ENCODE data around the gene AGMAT. TPM values are rescaled to one million over a fixed set of nuclear protein-coding genes. Genes with fewer than 3 reads are reported as not detected.
A peak's percentile ranks its signal among the peaks of the same experiment; 100 is the strongest.

AGMAT gene
- total and polyA plus RNA-seq, 2 experiments from 2014 or later, result 0.75 to 2.2 TPM

DNA sequence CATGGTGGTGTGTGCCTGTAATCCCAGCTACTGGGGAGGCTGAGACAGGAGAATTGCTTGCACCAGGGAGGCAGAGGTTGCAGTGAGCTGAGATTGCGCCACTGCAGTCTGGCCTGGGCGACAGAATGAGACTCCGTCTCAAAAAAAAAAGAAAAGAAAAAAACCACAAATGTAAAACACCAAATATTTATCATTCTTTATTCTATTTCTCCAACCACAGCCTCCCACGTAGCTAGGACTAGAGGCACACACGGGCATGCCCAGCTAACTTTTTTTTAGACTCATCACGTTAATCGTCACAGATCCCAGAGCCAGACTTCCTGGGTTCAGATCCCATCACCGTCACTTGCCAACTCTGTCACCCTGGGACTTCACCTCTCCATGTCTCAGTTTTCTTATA, 44.7 kb downstream of the AGMAT start:
- Histone ChIP-seq H3K4me3 (no peak overlapping the region), H3K9ac (no peak overlapping the region), H4K20me1 (ENCODE audit: insufficient read depth) (no peaks in the 10 kb centered on the region), H3K9me2 (ENCODE audit: insufficient read depth) (no peaks in the 10 kb centered on the region), H3K9me3 (ENCODE audit: low read depth) (no peaks in the 10 kb centered on the region), H3K4me2 (ENCODE audit: unreplicated experiment) (no peak overlapping the region), H3K36me3 (ENCODE audit: low read depth) (peaks cover 29% of the 10 kb centered on the region), H3K4me1 (ENCODE audit: insufficient read depth) (peaks cover 24% of the 10 kb centered on the region), H3K27ac (peak overlapping the region; percentile 39), H3F3A (ENCODE audit: insufficient read depth) (peaks cover 25% of the 10 kb centered on the region), H3K79me2 (ENCODE audit: insufficient read depth) (no peaks in the 10 kb centered on the region), H3K27me3 (replicated peaks; ENCODE audit: insufficient read depth) (no peaks in the 10 kb centered on the region), H2AFZ (no peak overlapping the region)
- WGBS, 2 experiments (ENCODE audit: low coverage in 1 of 2, low lambda C conversion rate in 2 of 2, missing lambda C conversion rate in 2 of 2), result 61 to 67% methylated on average over 8 of the region's 8 CpGs
- in situ Hi-C loops (cut with MboI), result no loop called here
- TF ChIP-seq EZH2 (IDR thresholded peaks at IDR 0.05; ENCODE audit: insufficient read depth, poor library complexity, severe bottlenecking) (no peak), EZH2phosphoT487 (IDR thresholded peaks at IDR 0.05; ENCODE audit: insufficient read depth, low read depth) (no peak)
- peak; percentile 64 for DNase-seq

GRCh38 chr1:15538771-15539170, 46.1 kb downstream of the AGMAT start:
- Histone ChIP-seq H3K4me2 (ENCODE audit: unreplicated experiment) (no peak overlapping the region), H3K36me3 (ENCODE audit: low read depth) (peaks cover 27% of the 10 kb centered on the region; the same call in 1 of the 2 replicates), H4K20me1 (ENCODE audit: insufficient read depth) (no peaks in the 10 kb centered on the region), H3K4me3 (no peak overlapping the region), H3K9me2 (ENCODE audit: insufficient read depth) (no peaks in the 10 kb centered on the region), H3K4me1 (ENCODE audit: insufficient read depth) (peaks cover 16% of the 10 kb centered on the region), H2AFZ (no peak overlapping the region), H3K27ac (no peak overlapping the region), H3K27me3 (replicated peaks; ENCODE audit: insufficient read depth) (no peaks in the 10 kb centered on the region), H3K79me2 (ENCODE audit: insufficient read depth) (peaks cover 1% of the 10 kb centered on the region; the same call in 1 of the 2 replicates), H3F3A (ENCODE audit: insufficient read depth) (peaks cover 15% of the 10 kb centered on the region), H3K9me3 (ENCODE audit: low read depth) (no peaks in the 10 kb centered on the region), H3K9ac (no peak overlapping the region)
- no peak for DNase-seq
- TF ChIP-seq EZH2phosphoT487 (IDR thresholded peaks at IDR 0.05; ENCODE audit: insufficient read depth, low read depth) (no peak), EZH2 (IDR thresholded peaks at IDR 0.05; ENCODE audit: insufficient read depth, poor library complexity, severe bottlenecking) (no peak)
- in situ Hi-C loops (cut with MboI), result no loop called here
- 89 to 92% methylated on average over 6 of the region's 6 CpGs for WGBS, 2 experiments (ENCODE audit: low coverage in 1 of 2, low lambda C conversion rate in 2 of 2, missing lambda C conversion rate in 2 of 2)

- Histone ChIP-seq H3K27ac (no peak overlapping the region), H3K9me3 (ENCODE audit: low read depth) (no peaks in the 10 kb centered on the region), H4K20me1 (ENCODE audit: insufficient read depth) (0 out of 2 replicates have a peak, but pooled peaks cover 3% of the 10 kb centered on the region), H3K27me3 (replicated peaks; ENCODE audit: insufficient read depth) (no peaks in the 10 kb centered on the region), H3F3A (ENCODE audit: insufficient read depth) (no peaks in the 10 kb centered on the region), H3K9ac (no peak overlapping the region), H3K4me3 (no peak overlapping the region), H2AFZ (no peak overlapping the region), H3K4me1 (ENCODE audit: insufficient read depth) (0 out of 2 replicates have a peak, but pooled peaks cover 9% of the 10 kb centered on the region), H3K79me2 (ENCODE audit: insufficient read depth) (peaks cover 66% of the 10 kb centered on the region), H3K4me2 (ENCODE audit: unreplicated experiment) (no peak overlapping the region), H3K36me3 (ENCODE audit: low read depth) (peaks cover 3% of the 10 kb centered on the region; the same call in 1 of the 2 replicates), H3K9me2 (ENCODE audit: insufficient read depth) (no peaks in the 10 kb centered on the region)
- no peak for DNase-seq
- WGBS, 2 experiments (ENCODE audit: low coverage in 1 of 2, low lambda C conversion rate in 2 of 2, missing lambda C conversion rate in 2 of 2), result 94 to 95% methylated on average over 2 of the region's 2 CpGs
- in situ Hi-C loops (cut with MboI), result no loop called here
- TF ChIP-seq EZH2phosphoT487 (IDR thresholded peaks at IDR 0.05; ENCODE audit: insufficient read depth, low read depth) (no peak), EZH2 (IDR thresholded peaks at IDR 0.05; ENCODE audit: insufficient read depth, poor library complexity, severe bottlenecking) (no peak)
Observed at GRCh38 chr1:15531682-15532081, 53.2 kb downstream of the AGMAT start.

DNA sequence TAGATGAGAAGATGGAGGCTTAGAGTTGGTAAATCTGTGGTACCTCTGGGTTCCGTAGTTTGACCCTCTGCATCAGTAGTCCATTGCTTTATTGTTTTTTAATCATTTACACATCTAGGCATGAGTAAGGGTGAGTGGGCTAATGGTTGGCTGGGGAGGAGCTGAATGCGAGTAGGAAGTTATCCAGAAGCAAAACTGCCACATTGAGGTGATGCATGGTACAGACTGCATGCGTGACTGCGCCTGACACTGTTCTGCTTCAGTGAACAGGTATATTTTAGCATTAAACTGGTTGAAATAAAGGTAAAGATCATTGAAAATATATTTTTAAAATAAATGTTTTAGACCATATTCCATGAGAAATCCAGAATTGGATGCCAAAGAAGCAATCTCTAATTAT, 53.8 kb downstream of the AGMAT start:
- no peaks in the 10 kb centered on the region for H3K27me3 ChIP-seq (replicated peaks; ENCODE audit: insufficient read depth)
- H3K9me3 ChIP-seq (ENCODE audit: low read depth), result no peaks in the 10 kb centered on the region
- H3K79me2 ChIP-seq (ENCODE audit: insufficient read depth), result peaks cover 66% of the 10 kb centered on the region
- no peak overlapping the region for H3K4me3 ChIP-seq
- 78 to 81% methylated on average over 4 of the region's 4 CpGs for WGBS, 2 experiments (ENCODE audit: low coverage in 1 of 2, low lambda C conversion rate in 2 of 2, missing lambda C conversion rate in 2 of 2)
- no peak overlapping the region for H3K4me2 ChIP-seq (ENCODE audit: unreplicated experiment)
- H2AFZ ChIP-seq, result no peak overlapping the region
- H3F3A ChIP-seq (ENCODE audit: insufficient read depth), result peaks cover 3% of the 10 kb centered on the region
- no peak overlapping the region for H3K9ac ChIP-seq
- H3K4me1 ChIP-seq (ENCODE audit: insufficient read depth), result peaks cover 11% of the 10 kb centered on the region; the same call in 1 of the 2 replicates
- in situ Hi-C loops (cut with MboI), result no loop called here
- no peaks in the 10 kb centered on the region for H3K9me2 ChIP-seq (ENCODE audit: insufficient read depth)
- no peak overlapping the region for H3K27ac ChIP-seq
- peaks cover 3% of the 10 kb centered on the region; the same call in 1 of the 2 replicates for H3K36me3 ChIP-seq (ENCODE audit: low read depth)
- H4K20me1 ChIP-seq (ENCODE audit: insufficient read depth), result 0 out of 2 replicates have a peak, but pooled peaks cover 3% of the 10 kb centered on the region
- no peak for TF ChIP-seq EZH2 (IDR thresholded peaks at IDR 0.05; ENCODE audit: insufficient read depth, poor library complexity, severe bottlenecking)
- TF ChIP-seq EZH2phosphoT487 (IDR thresholded peaks at IDR 0.05; ENCODE audit: insufficient read depth, low read depth), result no peak
- no peak for DNase-seq
